ENCODE measurements around the gene RPL18A. TPM values are rescaled to one million over a fixed set of nuclear protein-coding genes. Genes with fewer than 3 reads are reported as not detected.

Gene RPL18A
- total and polyA plus RNA-seq, 10 of the 15 experiments (the other 5 are each of a cell fraction or from before 2014, with no cell fraction given): 1,181 to 3,774 (median 2,300) TPM

DNA sequence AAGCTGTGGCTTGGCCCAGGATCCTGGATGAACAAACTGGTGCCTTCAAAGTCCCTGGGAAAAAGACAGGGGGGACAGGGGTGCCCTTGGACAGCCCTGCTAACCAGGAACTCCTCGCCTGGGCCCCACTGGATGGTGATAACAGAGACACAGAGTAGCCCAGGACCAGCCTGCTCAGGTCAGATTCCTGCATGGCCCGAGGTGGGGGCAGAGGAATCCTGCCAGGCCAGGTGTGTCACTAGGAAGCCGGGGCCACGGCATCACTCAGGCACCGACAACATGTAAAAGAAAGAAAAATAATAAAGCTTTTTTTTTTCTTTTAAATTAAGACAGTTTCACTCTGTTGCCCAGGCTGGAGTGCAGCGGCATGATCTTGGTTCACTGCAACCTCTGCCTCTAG lies 5.6 kb upstream of the RPL18A start:
- SMC1A ChIA-PET (ENCODE audit: uncharacterized antibody, unreplicated experiment): interaction anchor here (0.6 to 3.3 kb wide), 5 partner anchors 51 to 150 kb away, joined by 3 to 19 read pairs (median 7); partner anchors contain the start of gene CCDC124
- H3K4me3 ChIP-seq: no peak overlapping the region
- no peak for FAIRE-seq

DNA sequence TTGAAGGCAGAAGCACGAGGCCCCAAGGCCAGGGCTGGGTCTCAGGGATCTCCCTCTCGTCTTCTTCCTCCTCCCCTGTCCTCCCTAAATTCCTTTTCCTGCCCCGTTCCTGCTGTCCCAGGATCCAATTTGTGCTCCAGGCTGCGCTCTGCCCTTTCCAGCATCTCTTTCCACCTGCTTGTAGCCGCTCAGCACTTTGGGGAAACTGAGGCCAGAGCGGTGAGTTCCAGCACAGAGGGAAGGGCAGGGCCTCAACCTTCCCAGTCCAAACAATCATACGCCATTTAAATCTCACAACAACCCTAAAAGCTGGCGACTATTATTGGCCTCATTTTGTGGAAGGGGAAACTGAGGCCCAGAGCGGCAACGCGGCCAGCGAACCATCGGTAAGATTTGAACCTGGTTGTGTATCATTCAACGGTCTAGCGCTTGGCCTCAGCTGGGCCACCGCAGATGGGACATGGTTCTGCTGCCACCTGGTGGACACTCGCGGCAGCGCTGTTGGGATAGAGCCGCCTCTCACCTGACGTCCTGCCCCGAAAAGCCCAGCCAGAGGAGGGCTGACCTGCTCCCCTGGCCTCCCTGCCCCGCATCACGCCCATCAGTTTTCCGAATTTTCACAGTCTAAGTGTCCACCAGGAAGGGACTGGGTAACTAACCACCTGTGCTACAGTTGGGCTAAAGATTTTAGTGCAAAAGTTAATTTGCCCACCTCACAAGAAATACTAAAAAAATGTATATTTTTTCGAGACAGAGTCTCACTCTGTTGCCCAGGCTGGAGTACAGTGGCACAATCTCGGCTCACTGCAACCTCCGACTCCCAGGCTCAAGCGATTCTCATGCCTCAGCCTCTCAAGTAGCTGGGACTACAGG lies 4.2 kb upstream of the RPL18A start:
- no peak overlapping the region for H3K27ac ChIP-seq (ENCODE audit: control insufficient read depth, insufficient read depth)
- H2AFZ ChIP-seq (ENCODE audit: control insufficient read depth, low read depth, low read length): no peak overlapping the region
- no peak overlapping the region for H3K4me3 ChIP-seq
- no peak overlapping the region for H3K9ac ChIP-seq (ENCODE audit: control insufficient read depth, insufficient read depth, low read length)
- ChIA-PET RAD21 (ENCODE audit: unreplicated experiment) (interaction anchor here (1.0 to 3.8 kb wide), 10 partner anchors 49 to 359 kb away, joined by 3 to 27 read pairs (median 4); partner anchors contain the start of gene CCDC124), POLR2A (interaction anchor here (0.5 to 0.6 kb wide), 2 partner anchors 79 to 537 kb away, joined by 3 to 5 read pairs; no protein-coding TSS in a partner anchor), SMC1A (ENCODE audit: uncharacterized antibody, unreplicated experiment) (interaction anchor here (0.6 to 3.3 kb wide), 12 partner anchors 9 to 281 kb away, joined by 3 to 19 read pairs (median 4); partner anchors contain the start of genes JAK3 and MAP1S), CTCF (interaction anchor here (0.6 to 8.5 kb wide), 18 partner anchors 37 to 360 kb away, joined by 3 to 78 read pairs (median 4); partner anchors contain the start of genes B3GNT3 and CCDC124)
- DNase-seq (ENCODE audit: low read depth, low spot score): peak; percentile 37
- ATAC-seq: peak; percentile 60
- H3K4me1 ChIP-seq (ENCODE audit: control insufficient read depth, insufficient read depth, low read length): peaks cover 6% of the 10 kb centered on the region
- no peaks in the 10 kb centered on the region for H3K27me3 ChIP-seq (replicated peaks in 1 of 2; ENCODE audit: control insufficient read depth in 2 of 2, insufficient read depth in 2 of 2, low read length in 1 of 2)
- WGBS (ENCODE audit: insufficient coverage, insufficient replicate concordance, low lambda C conversion rate, missing lambda C conversion rate): 10% methylated on average over 29 of the region's 29 CpGs
- H3K9me3 ChIP-seq (replicated peaks; ENCODE audit: control insufficient read depth, insufficient read depth, low read length): no peaks in the 10 kb centered on the region
- intact Hi-C loops (cut with micrococcal nuclease; ENCODE audit: unreplicated experiment): loop anchor here (1.0 to 10.0 kb wide), 3 partner anchors 78 to 411 kb away; partner anchors contain the start of gene TMEM221
- H3K36me3 ChIP-seq (ENCODE audit: control insufficient read depth in 2 of 2, insufficient read depth in 2 of 2, low read length in 1 of 2): peaks cover 0 to 1% of the 10 kb centered on the region in 2 experiments; a peak in 1 of 4 replicates
- H4K20me1 ChIP-seq (ENCODE audit: control insufficient read depth, insufficient read depth): peaks cover under 1% of the 10 kb centered on the region
- in situ Hi-C loops (cut with MboI): no loop called here
- no peak overlapping the region for H3K4me2 ChIP-seq (ENCODE audit: control insufficient read depth, insufficient read depth)
- no TSS peak for BruUV-seq (replicated peaks)
- peaks cover 8% of the 10 kb centered on the region for H3K79me2 ChIP-seq (ENCODE audit: control insufficient read depth, insufficient read depth, low read length)
- FAIRE-seq: peak; percentile 93
- TF ChIP-seq, protein P1, sequence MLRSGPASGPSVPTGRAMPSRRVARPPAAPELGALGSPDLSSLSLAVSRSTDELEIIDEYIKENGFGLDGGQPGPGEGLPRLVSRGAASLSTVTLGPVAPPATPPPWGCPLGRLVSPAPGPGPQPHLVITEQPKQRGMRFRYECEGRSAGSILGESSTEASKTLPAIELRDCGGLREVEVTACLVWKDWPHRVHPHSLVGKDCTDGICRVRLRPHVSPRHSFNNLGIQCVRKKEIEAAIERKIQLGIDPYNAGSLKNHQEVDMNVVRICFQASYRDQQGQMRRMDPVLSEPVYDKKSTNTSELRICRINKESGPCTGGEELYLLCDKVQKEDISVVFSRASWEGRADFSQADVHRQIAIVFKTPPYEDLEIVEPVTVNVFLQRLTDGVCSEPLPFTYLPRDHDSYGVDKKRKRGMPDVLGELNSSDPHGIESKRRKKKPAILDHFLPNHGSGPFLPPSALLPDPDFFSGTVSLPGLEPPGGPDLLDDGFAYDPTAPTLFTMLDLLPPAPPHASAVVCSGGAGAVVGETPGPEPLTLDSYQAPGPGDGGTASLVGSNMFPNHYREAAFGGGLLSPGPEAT (IDR thresholded peaks at IDR 0.05; ENCODE audit: low read depth): no peak
- TF ChIP-seq EED (IDR thresholded peaks at IDR 0.05; ENCODE audit: low read depth) (no peak), CHD4 (IDR thresholded peaks at IDR 0.05) (no peak), TARDBP (IDR thresholded peaks at IDR 0.05; ENCODE audit: borderline replicate concordance) (no peak), CHD1 (IDR thresholded peaks at IDR 0.05; ENCODE audit: low read depth, low read length) (no peak)
- TF ChIP-seq, protein P2, sequence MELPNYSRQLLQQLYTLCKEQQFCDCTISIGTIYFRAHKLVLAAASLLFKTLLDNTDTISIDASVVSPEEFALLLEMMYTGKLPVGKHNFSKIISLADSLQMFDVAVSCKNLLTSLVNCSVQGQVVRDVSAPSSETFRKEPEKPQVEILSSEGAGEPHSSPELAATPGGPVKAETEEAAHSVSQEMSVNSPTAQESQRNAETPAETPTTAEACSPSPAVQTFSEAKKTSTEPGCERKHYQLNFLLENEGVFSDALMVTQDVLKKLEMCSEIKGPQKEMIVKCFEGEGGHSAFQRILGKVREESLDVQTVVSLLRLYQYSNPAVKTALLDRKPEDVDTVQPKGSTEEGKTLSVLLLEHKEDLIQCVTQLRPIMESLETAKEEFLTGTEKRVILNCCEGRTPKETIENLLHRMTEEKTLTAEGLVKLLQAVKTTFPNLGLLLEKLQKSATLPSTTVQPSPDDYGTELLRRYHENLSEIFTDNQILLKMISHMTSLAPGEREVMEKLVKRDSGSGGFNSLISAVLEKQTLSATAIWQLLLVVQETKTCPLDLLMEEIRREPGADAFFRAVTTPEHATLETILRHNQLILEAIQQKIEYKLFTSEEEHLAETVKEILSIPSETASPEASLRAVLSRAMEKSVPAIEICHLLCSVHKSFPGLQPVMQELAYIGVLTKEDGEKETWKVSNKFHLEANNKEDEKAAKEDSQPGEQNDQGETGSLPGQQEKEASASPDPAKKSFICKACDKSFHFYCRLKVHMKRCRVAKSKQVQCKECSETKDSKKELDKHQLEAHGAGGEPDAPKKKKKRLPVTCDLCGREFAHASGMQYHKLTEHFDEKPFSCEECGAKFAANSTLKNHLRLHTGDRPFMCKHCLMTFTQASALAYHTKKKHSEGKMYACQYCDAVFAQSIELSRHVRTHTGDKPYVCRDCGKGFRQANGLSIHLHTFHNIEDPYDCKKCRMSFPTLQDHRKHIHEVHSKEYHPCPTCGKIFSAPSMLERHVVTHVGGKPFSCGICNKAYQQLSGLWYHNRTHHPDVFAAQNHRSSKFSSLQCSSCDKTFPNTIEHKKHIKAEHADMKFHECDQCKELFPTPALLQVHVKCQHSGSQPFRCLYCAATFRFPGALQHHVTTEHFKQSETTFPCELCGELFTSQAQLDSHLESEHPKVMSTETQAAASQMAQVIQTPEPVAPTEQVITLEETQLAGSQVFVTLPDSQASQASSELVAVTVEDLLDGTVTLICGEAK (IDR thresholded peaks at IDR 0.05; ENCODE audit: borderline replicate concordance): no peak

More for the DNA sequence above, 5.6 kb upstream of the RPL18A start:
- in situ Hi-C loops (cut with MboI): loop anchor here (5.0 kb wide), 1 partner anchor 152 kb away; no protein-coding TSS in a partner anchor
- TF ChIP-seq STAT3 (IDR thresholded peaks at IDR 0.05; ENCODE audit: low read depth, low read length): no peak
- no peak for TF ChIP-seq CREB1 (IDR thresholded peaks at IDR 0.05; ENCODE audit: low read depth)
- TF ChIP-seq CHD4 (IDR thresholded peaks at IDR 0.05): no peak
- BruUV-seq (replicated peaks): no TSS peak
- Histone ChIP-seq H3K27ac (ENCODE audit: control insufficient read depth, insufficient read depth) (no peak overlapping the region), H3K4me1 (ENCODE audit: control insufficient read depth, insufficient read depth, low read length) (peaks cover 15% of the 10 kb centered on the region), H3K79me2 (ENCODE audit: control insufficient read depth, insufficient read depth, low read length) (no peaks in the 10 kb centered on the region), H4K20me1 (ENCODE audit: control insufficient read depth, insufficient read depth) (no peaks in the 10 kb centered on the region), H3K9me3 (replicated peaks; ENCODE audit: control insufficient read depth, insufficient read depth, low read length) (no peaks in the 10 kb centered on the region), H3K9ac (ENCODE audit: control insufficient read depth, insufficient read depth, low read length) (no peak overlapping the region), H2AFZ (ENCODE audit: control insufficient read depth, low read depth, low read length) (no peak overlapping the region), H3K36me3 (ENCODE audit: control insufficient read depth in 2 of 2, insufficient read depth in 2 of 2, low read length in 1 of 2) (no peaks in the 10 kb centered on the region), H3K4me2 (ENCODE audit: control insufficient read depth, insufficient read depth) (no peak overlapping the region), H3K27me3 (replicated peaks in 1 of 2; ENCODE audit: control insufficient read depth in 2 of 2, insufficient read depth in 2 of 2, low read length in 1 of 2) (no peaks in the 10 kb centered on the region)
- no peak for DNase-seq (ENCODE audit: low read depth, low spot score)
- CTCF ChIA-PET: interaction anchor here (0.9 to 8.5 kb wide), 6 partner anchors 57 to 358 kb away, joined by 3 to 78 read pairs (median 4); partner anchors contain the start of gene CCDC124
- POLR2A ChIA-PET: interaction anchor here (0.6 kb wide), 1 partner anchor 156 kb away, joined by 4 read pairs; no protein-coding TSS in a partner anchor
- RAD21 ChIA-PET (ENCODE audit: unreplicated experiment): interaction anchor here (1.3 to 3.8 kb wide), 2 partner anchors 48 to 78 kb away, joined by 3 to 27 read pairs; partner anchors contain the start of gene CCDC124
- intact Hi-C loops (cut with micrococcal nuclease; ENCODE audit: unreplicated experiment): loop anchor here (10.0 kb wide), 1 partner anchor 409 kb away; the partner anchor contains the start of gene TMEM221
- ATAC-seq: no peak
- WGBS (ENCODE audit: insufficient coverage, insufficient replicate concordance, low lambda C conversion rate, missing lambda C conversion rate): 87% methylated on average over 6 of the region's 6 CpGs
